GM21723 (cell line): ENCODE results near the gene ESPN.
A peak's percentile ranks its signal among the peaks of the same experiment; 100 is the strongest.
"Not testable (repeated sequence)": the region's sequence is repeated elsewhere in the genome, so short reads cannot be mapped to it uniquely, and the experiment has no call there.

ENCODE experiments used
- ATAC-seq: cut with Tn5 transposase; IDR thresholded peaks from one replicate; pipeline ENCODE4 v1.9.1; 2021; ENCODE audit warnings: mild to moderate bottlenecking, moderate library complexity; ENCODE audit not compliant: unreplicated experiment

ESPN gene

GRCh38 chr1:6427441-6428390 lies 3.1 kb downstream of the ESPN start:
- ATAC-seq: no peak

GRCh38 chr1:6428453-6428852 lies 3.9 kb downstream of the ESPN start:
- not testable (repeated sequence) for ATAC-seq

- not testable (repeated sequence) for ATAC-seq
Observed at GRCh38 chr1:6429660-6430411, 5.3 kb downstream of the ESPN start.

GRCh38 chr1:6431645-6432579 lies 7.3 kb downstream of the ESPN start:
- ATAC-seq: not testable (repeated sequence)

GRCh38 chr1:6434186-6434585 lies 9.6 kb downstream of the ESPN start:
- no peak for ATAC-seq

GRCh38 chr1:6435129-6435528 lies 10.6 kb downstream of the ESPN start:
- no peak for ATAC-seq

- no peak for ATAC-seq
Observed at GRCh38 chr1:6435547-6435946, 11.0 kb downstream of the ESPN start.

GRCh38 chr1:6436277-6436676 lies 11.7 kb downstream of the ESPN start:
- ATAC-seq: not testable (repeated sequence)

- ATAC-seq: not testable (repeated sequence)
Observed at GRCh38 chr1:6437012-6437700, 12.6 kb downstream of the ESPN start.

- ATAC-seq: peak; percentile 54
Observed at GRCh38 chr1:6438047-6438525, 13.5 kb downstream of the ESPN start.

GRCh38 chr1:6440198-6441126 lies 15.9 kb downstream of the ESPN start:
- no peak for ATAC-seq

GRCh38 chr1:6441586-6441985 lies 17.0 kb downstream of the ESPN start:
- no peak for ATAC-seq

GRCh38 chr1:6443339-6444115 lies 19.0 kb downstream of the ESPN start:
- no peak for ATAC-seq

GRCh38 chr1:6444377-6444776 lies 19.8 kb downstream of the ESPN start:
- no peak for ATAC-seq

- no peak for ATAC-seq
Observed at GRCh38 chr1:6445062-6445763, 20.6 kb downstream of the ESPN start.

GRCh38 chr1:6445929-6446328 lies 21.4 kb downstream of the ESPN start:
- ATAC-seq: not testable (repeated sequence)

- ATAC-seq: no peak
Observed at GRCh38 chr1:6446665-6447015, 22.1 kb downstream of the ESPN start.
